Mucosa of descending colon (tissue), 3 donors: ENCODE results near the gene NEAT1. TPM values are rescaled to one million over a fixed set of nuclear protein-coding genes. Genes with fewer than 3 reads are reported as not detected.
A peak's percentile ranks its signal among the peaks of the same experiment; 100 is the strongest.

Experiments used
- ATAC-seq: fragments of 200-7000 bp; cut with Tn5 transposase; one replicate; pipeline ENCODE4 v1.9.1; 2020; ENCODE audit warnings: mild to moderate bottlenecking, moderate library complexity
- DNase-seq, 3 donors: peaks; one replicate each; pipeline ENCODE4 v3.0.0-alpha.2; 2020
- H3K36me3 ChIP-seq: fragments of 200-600 bp; one replicate; pipeline ENCODE4 v1.8.0; 2021; ENCODE audit warnings: low read depth, mild to moderate bottlenecking
- H3K4me1 ChIP-seq: fragments of 200-600 bp; one replicate; pipeline ENCODE4 v1.8.0; 2021; ENCODE audit warnings: low read depth, mild to moderate bottlenecking
- H3K4me3 ChIP-seq: fragments of 200-600 bp; one replicate; pipeline ENCODE4 v1.8.0; 2021; ENCODE audit warnings: mild to moderate bottlenecking
- H3K9me3 ChIP-seq: fragments of 200-600 bp; one replicate; pipeline ENCODE4 v1.8.0; 2021; ENCODE audit warnings: mild to moderate bottlenecking
- CTCF ChIP-seq: fragments of 200-600 bp; IDR thresholded peaks from one replicate; pipeline ENCODE4 v1.8.0; 2022; ENCODE audit warnings: antibody characterized with exemption, mild to moderate bottlenecking
- intact Hi-C, 2 donors: fragments of 100-400 bp; cut with DNase I in 1 of 2; cut with micrococcal nuclease in 1 of 2; formaldehyde crosslinking; loops; one replicate each; pipeline versions ENCODE4 v1.11.0 to v1.11.1; 2022; cut with DNase I, micrococcal nuclease
- total RNA-seq, 3 donors: library from RNA; stranded (reverse); fragmentation: NEBNext Ultra II Directional in 2 of 3; extraction: Animal tissue kit (Norgen Biotek cat#: 25700) in 2 of 3; gene quantifications; one replicate each; pipeline versions ENCODE4 v1.2.1 to v1.2.4, GENCODE V29; 2021 to 2023
- donor health status: DM: no; HTN: no; CAD: no; lungs with moderate emphysema.
- donor health status: DM: no; HTN: no; CAD: no.
- donor health status: DM: no; HTN: yes; CAD: no.

Gene NEAT1
- total RNA-seq, 3 donors from 2014 or later = 1,133 to 1,409 (median 1,237) TPM

GRCh38 chr11:65396769-65397745, 25.5 kb upstream of the NEAT1 start:
- no peaks in the 10 kb centered on the region for H3K36me3 ChIP-seq
- intact Hi-C loops = no loop called here
- ATAC-seq = no peak

GRCh38 chr11:65398362-65398910, 24.2 kb upstream of the NEAT1 start:
- ATAC-seq (no peak), DNase-seq (no peak)
- H3K36me3 ChIP-seq = no peaks in the 10 kb centered on the region
- H3K9me3 ChIP-seq = no peaks in the 10 kb centered on the region
- no peak for TF ChIP-seq CTCF
- intact Hi-C loops = no loop called here
- no peak overlapping the region for H3K4me3 ChIP-seq
- peaks cover 8% of the 10 kb centered on the region for H3K4me1 ChIP-seq

More at GRCh38 chr11:65396769-65397745, 25.5 kb upstream of the NEAT1 start:
- no peak overlapping the region for H3K4me3 ChIP-seq
- peak in 1 of 3 donors; percentile 41 for DNase-seq
- no peak for TF ChIP-seq CTCF
- no peaks in the 10 kb centered on the region for H3K9me3 ChIP-seq
- H3K4me1 ChIP-seq = peaks cover 8% of the 10 kb centered on the region

GRCh38 chr11:65399249-65399648, 23.3 kb upstream of the NEAT1 start:
- DNase-seq (no peak), ATAC-seq (no peak)
- Histone ChIP-seq H3K4me3 (no peak overlapping the region), H3K36me3 (no peaks in the 10 kb centered on the region), H3K4me1 (peaks cover 8% of the 10 kb centered on the region), H3K9me3 (no peaks in the 10 kb centered on the region)
- intact Hi-C loops = no loop called here
- TF ChIP-seq CTCF = no peak

GRCh38 chr11:65399845-65400244, 22.8 kb upstream of the NEAT1 start:
- ATAC-seq = no peak
- Histone ChIP-seq H3K4me3 (no peak overlapping the region), H3K36me3 (no peaks in the 10 kb centered on the region), H3K4me1 (peaks cover 8% of the 10 kb centered on the region), H3K9me3 (no peaks in the 10 kb centered on the region)
- intact Hi-C loops = no loop called here
- no peak for TF ChIP-seq CTCF
- DNase-seq = no peak

- no peak for TF ChIP-seq CTCF
- DNase-seq = peak in 1 of 3 donors; percentile 48
- ATAC-seq = peak; percentile 46
- Histone ChIP-seq H3K9me3 (no peaks in the 10 kb centered on the region), H3K36me3 (no peaks in the 10 kb centered on the region), H3K4me1 (peaks cover 8% of the 10 kb centered on the region), H3K4me3 (no peak overlapping the region)
- intact Hi-C loops = no loop called here
These were observed 22.1 kb upstream of the NEAT1 start for GRCh38 chr11:65400307-65401072.
